HFFc6 (cell line): Measurements from ENCODE around the gene CDC14B. TPM values are rescaled to one million over a fixed set of nuclear protein-coding genes. Genes with fewer than 3 reads are reported as not detected.
"Not testable (repeated sequence)": the region's sequence is repeated elsewhere in the genome, so short reads cannot be mapped to it uniquely, and the experiment has no call there.

Experiments
- DNase-seq: peaks from one replicate; pipeline ENCODE4 v3.0.0-alpha.2; 2018
- H3K27ac Mint-ChIP-seq: 2 replicates; pipeline ENCODE4 v1.8.0; 2020; ENCODE audit warnings: mild to moderate bottlenecking, mixed read lengths
- H3K27me3 Mint-ChIP-seq: 2 replicates; pipeline ENCODE4 v1.8.0; 2021; ENCODE audit warnings: mild to moderate bottlenecking, moderate library complexity, mixed read lengths; ENCODE audit not compliant: insufficient read depth
- H3K36me3 Mint-ChIP-seq: 2 replicates; pipeline ENCODE4 v1.8.0; 2021; ENCODE audit warnings: low read depth, mixed read lengths
- H3K4me1 Mint-ChIP-seq: 2 replicates; pipeline ENCODE4 v1.8.0; 2020; ENCODE audit warnings: low read depth, mixed read lengths
- H3K4me3 Mint-ChIP-seq: 2 replicates; pipeline ENCODE4 v1.8.0; 2020; ENCODE audit warnings: mild to moderate bottlenecking, moderate library complexity, mixed read lengths
- H3K9me3 Mint-ChIP-seq: 2 replicates; pipeline ENCODE4 v1.8.0; 2020; ENCODE audit warnings: mild to moderate bottlenecking, mixed read lengths
- CTCF ChIP-seq: fragments of 200-600 bp; sonication (generic); IDR thresholded peaks from 2 replicates; pipeline ENCODE4 v1.5.0; 2021; ENCODE audit warnings: antibody characterized with exemption, mild to moderate bottlenecking
- total RNA-seq, 6 experiments: library from RNA; stranded (reverse); fragmentation: NEBNext Ultra II Directional; extraction: Animal tissue kit (Norgen Biotek cat#: 25700); gene quantifications; 2 replicates in 1 of 6; 3 replicates in 5 of 6; pipeline ENCODE4 v1.2.3, GENCODE V29; 2021

Gene CDC14B
- total RNA-seq, 6 experiments from 2014 or later, result 10.7 to 14.9 (median 12.1) TPM

GRCh38 chr9:96638606-96639364 lies 19.1 kb upstream of the CDC14B start:
- Mint-ChIP-seq H3K27me3 (no peaks in the 10 kb centered on the region), H3K4me3 (no peak overlapping the region), H3K36me3 (peaks cover 9% of the 10 kb centered on the region; the same call in 1 of the 2 replicates), H3K27ac (peak overlapping the region; percentile 39), H3K4me1 (peaks cover 11% of the 10 kb centered on the region), H3K9me3 (no peaks in the 10 kb centered on the region)
- TF ChIP-seq CTCF, result no peak
- DNase-seq, result no peak

- H3K4me3 Mint-ChIP-seq, result no peak overlapping the region
- H3K27me3 Mint-ChIP-seq, result no peaks in the 10 kb centered on the region
- H3K27ac Mint-ChIP-seq, result no peak overlapping the region
- peaks cover 11% of the 10 kb centered on the region for H3K4me1 Mint-ChIP-seq
- H3K9me3 Mint-ChIP-seq, result no peaks in the 10 kb centered on the region
- no peak for DNase-seq
- TF ChIP-seq CTCF, result no peak
- H3K36me3 Mint-ChIP-seq, result no peaks in the 10 kb centered on the region
Measured at GRCh38 chr9:96636368-96636767, 16.7 kb upstream of the CDC14B start.

GRCh38 chr9:96633579-96633978 lies 13.9 kb upstream of the CDC14B start:
- not testable (repeated sequence) for H3K27me3 Mint-ChIP-seq, H3K9me3 Mint-ChIP-seq, H3K27ac Mint-ChIP-seq, H3K4me1 Mint-ChIP-seq, DNase-seq, H3K4me3 Mint-ChIP-seq, H3K36me3 Mint-ChIP-seq

GRCh38 chr9:96626912-96627311 lies 7.3 kb upstream of the CDC14B start:
- H3K27ac Mint-ChIP-seq, result peak overlapping the region; percentile 72
- no peaks in the 10 kb centered on the region for H3K36me3 Mint-ChIP-seq
- no peaks in the 10 kb centered on the region for H3K9me3 Mint-ChIP-seq
- H3K27me3 Mint-ChIP-seq, result no peaks in the 10 kb centered on the region
- no peak for DNase-seq
- peak overlapping the region; percentile 60 for H3K4me3 Mint-ChIP-seq
- peaks cover 18% of the 10 kb centered on the region for H3K4me1 Mint-ChIP-seq
- TF ChIP-seq CTCF, result no peak

- peak overlapping the region; percentile 6; the same call in 1 of the 2 replicates for H3K27ac Mint-ChIP-seq
- H3K27me3 Mint-ChIP-seq, result no peaks in the 10 kb centered on the region; the same call in 1 of the 2 replicates
- no peak overlapping the region for H3K4me3 Mint-ChIP-seq
- no peak for DNase-seq
- TF ChIP-seq CTCF, result no peak
- peaks cover 39% of the 10 kb centered on the region for H3K4me1 Mint-ChIP-seq
- no peaks in the 10 kb centered on the region for H3K9me3 Mint-ChIP-seq
- no peaks in the 10 kb centered on the region for H3K36me3 Mint-ChIP-seq
Measured at GRCh38 chr9:96621618-96622017, 2.0 kb upstream of the CDC14B start.

- Mint-ChIP-seq H3K27ac (no peak overlapping the region), H3K4me1 (peaks cover 39% of the 10 kb centered on the region), H3K27me3 (no peaks in the 10 kb centered on the region; the same call in 1 of the 2 replicates), H3K4me3 (no peak overlapping the region), H3K9me3 (no peaks in the 10 kb centered on the region), H3K36me3 (no peaks in the 10 kb centered on the region)
- DNase-seq, result no peak
- no peak for TF ChIP-seq CTCF
Measured at GRCh38 chr9:96620832-96621269, 1.2 kb upstream of the CDC14B start.
